Gastroesophageal sphincter (tissue), 3 donors: ENCODE data around the gene CORIN.

Experiments
- CTCF ChIP-seq, 4 experiments: fragments of 200-600 bp in 2 of 4; fragments of 450-650 bp in 2 of 4; sonication (generic) in 1 of 4; IDR thresholded peaks; one replicate each; pipeline ENCODE4 v1.5.1; 2017 to 2019; ENCODE audit warnings: antibody characterized with exemption in 4 of 4, mild to moderate bottlenecking in 2 of 4, moderate library complexity in 2 of 4
- POLR2A ChIP-seq, 2 donors: fragments of 450-650 bp; IDR thresholded peaks; one replicate each; pipeline ENCODE4 v1.6.1; 2017; ENCODE audit warnings: antibody characterized with exemption in 2 of 2, mild to moderate bottlenecking in 2 of 2, moderate library complexity in 1 of 2
- POLR2AphosphoS5 ChIP-seq: sonication (generic); formaldehyde crosslinking; IDR thresholded peaks from one replicate; pipeline ENCODE4 v1.6.1; 2017; ENCODE audit warnings: antibody characterized with exemption

- TF ChIP-seq CTCF (IDR thresholded peaks at IDR 0.05) (no peak), POLR2AphosphoS5 (no peak), POLR2A (IDR thresholded peaks at IDR 0.05) (no peak)
Observed at GRCh38 chr4:47621181-47621580, 216.7 kb downstream of the CORIN start.
